A673 (cell line): ENCODE data around the gene NF1.

Experiments
- EZH2 ChIP-seq: fragments of 200-600 bp; sonication (generic); IDR thresholded peaks from 2 replicates; pipeline ENCODE4 v1.6.1; 2017; ENCODE audit warnings: borderline replicate concordance, low read depth, mild to moderate bottlenecking, mixed read lengths, antibody characterized with exemption, low read length; ENCODE audit not compliant: poor library complexity, severe bottlenecking
- TF ChIP-seq, protein P1 (sequence below): fragments of 300-800, 200-600 bp; sonication (generic); conservative IDR thresholded peaks from 2 replicates; pipeline ENCODE4 v1.5.1; 2017; ENCODE audit warnings: low read depth, mild to moderate bottlenecking, antibody characterized with exemption, low read length, moderate library complexity, mixed read lengths

DNA sequence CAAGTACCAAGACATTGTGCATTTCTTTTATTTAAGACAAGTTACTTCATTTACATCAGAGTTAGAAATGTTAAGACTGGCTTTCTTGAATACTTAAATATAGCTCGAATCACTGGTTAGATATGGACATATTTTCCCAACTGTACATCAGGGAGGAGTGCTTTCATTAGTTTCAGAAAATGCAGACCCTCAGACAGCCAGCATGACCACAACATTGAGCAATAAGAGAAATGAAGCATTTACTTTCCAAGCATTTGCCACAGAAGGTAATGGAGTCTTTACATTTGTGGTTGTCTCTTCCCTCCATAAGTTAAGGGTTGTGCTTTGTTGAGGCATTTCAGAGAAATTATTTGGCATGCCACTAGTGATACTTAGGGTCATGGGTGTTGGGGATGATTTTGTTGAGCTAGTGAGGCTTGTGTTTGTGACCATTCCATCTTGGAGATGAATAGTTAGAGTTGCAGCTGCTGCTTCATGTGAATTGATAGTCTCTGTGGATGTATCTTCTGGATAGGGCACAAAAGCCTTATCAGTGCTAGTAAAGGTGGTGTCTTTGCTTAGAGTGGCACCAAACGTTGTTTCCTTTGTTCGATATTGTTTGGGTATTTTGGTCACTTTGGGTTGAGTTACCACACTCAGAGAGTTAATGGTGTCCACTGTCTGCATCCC is 200.2 kb downstream of the NF1 start:
- TF ChIP-seq, protein P1, sequence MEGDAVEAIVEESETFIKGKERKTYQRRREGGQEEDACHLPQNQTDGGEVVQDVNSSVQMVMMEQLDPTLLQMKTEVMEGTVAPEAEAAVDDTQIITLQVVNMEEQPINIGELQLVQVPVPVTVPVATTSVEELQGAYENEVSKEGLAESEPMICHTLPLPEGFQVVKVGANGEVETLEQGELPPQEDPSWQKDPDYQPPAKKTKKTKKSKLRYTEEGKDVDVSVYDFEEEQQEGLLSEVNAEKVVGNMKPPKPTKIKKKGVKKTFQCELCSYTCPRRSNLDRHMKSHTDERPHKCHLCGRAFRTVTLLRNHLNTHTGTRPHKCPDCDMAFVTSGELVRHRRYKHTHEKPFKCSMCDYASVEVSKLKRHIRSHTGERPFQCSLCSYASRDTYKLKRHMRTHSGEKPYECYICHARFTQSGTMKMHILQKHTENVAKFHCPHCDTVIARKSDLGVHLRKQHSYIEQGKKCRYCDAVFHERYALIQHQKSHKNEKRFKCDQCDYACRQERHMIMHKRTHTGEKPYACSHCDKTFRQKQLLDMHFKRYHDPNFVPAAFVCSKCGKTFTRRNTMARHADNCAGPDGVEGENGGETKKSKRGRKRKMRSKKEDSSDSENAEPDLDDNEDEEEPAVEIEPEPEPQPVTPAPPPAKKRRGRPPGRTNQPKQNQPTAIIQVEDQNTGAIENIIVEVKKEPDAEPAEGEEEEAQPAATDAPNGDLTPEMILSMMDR = no peak
- no peak for TF ChIP-seq EZH2
